ENCODE data around the gene SKP2. TPM values are rescaled to one million over a fixed set of nuclear protein-coding genes. Genes with fewer than 3 reads are reported as not detected.

Gene SKP2
- total and polyA plus RNA-seq, 5 donors from 2014 or later, result 13.9 to 22.8 (median 21.1) TPM

- DNase-seq (no peak), ATAC-seq (ENCODE audit: low read depth in 2 of 2) (no peak)
- Histone ChIP-seq H3K36me3 (ENCODE audit: control insufficient read depth, insufficient read depth, low read length) (peaks cover 64% of the 10 kb centered on the region), H3K4me3 (ENCODE audit: low read depth, low read length) (no peak overlapping the region), H3K9me3 (ENCODE audit: control insufficient read depth in 2 of 2, low read length in 2 of 2) (no peaks in the 10 kb centered on the region), H3K4me1 (ENCODE audit: control insufficient read depth, insufficient read depth, low read length, poor library complexity, severe bottlenecking) (peaks cover 12% of the 10 kb centered on the region), H3K27ac (ENCODE audit: insufficient read depth, low read length, poor library complexity, severe bottlenecking) (no peak overlapping the region), H3K27me3 (ENCODE audit: control insufficient read depth, insufficient read depth, low read length) (no peaks in the 10 kb centered on the region)
- no peak overlapping the region for H3K4me3 Mint-ChIP-seq
- H3K4me1 Mint-ChIP-seq, result peaks cover 19 to 36% (median 23%) of the 10 kb centered on the region in 4 donors
- H3K36me3 Mint-ChIP-seq, result peaks cover 57% of the 10 kb centered on the region
- H3K9me3 Mint-ChIP-seq, result no peaks in the 10 kb centered on the region
- no peak overlapping the region for H3K27ac Mint-ChIP-seq
- no peaks in the 10 kb centered on the region for H3K27me3 Mint-ChIP-seq
Observed at GRCh38 chr5:36172599-36172998, 20.7 kb downstream of the SKP2 start.

GRCh38 chr5:36173426-36173825 is 21.5 kb downstream of the SKP2 start:
- H3K27ac Mint-ChIP-seq, result no peak overlapping the region
- Histone ChIP-seq H3K27me3 (ENCODE audit: control insufficient read depth, insufficient read depth, low read length) (no peaks in the 10 kb centered on the region), H3K9me3 (ENCODE audit: control insufficient read depth in 2 of 2, low read length in 2 of 2) (no peaks in the 10 kb centered on the region), H3K36me3 (ENCODE audit: control insufficient read depth, insufficient read depth, low read length) (peaks cover 71% of the 10 kb centered on the region), H3K4me3 (ENCODE audit: low read depth, low read length) (no peak overlapping the region), H3K4me1 (ENCODE audit: control insufficient read depth, insufficient read depth, low read length, poor library complexity, severe bottlenecking) (peaks cover 6% of the 10 kb centered on the region), H3K27ac (ENCODE audit: insufficient read depth, low read length, poor library complexity, severe bottlenecking) (no peak overlapping the region)
- ATAC-seq (ENCODE audit: low read depth in 2 of 2) (no peak), DNase-seq (no peak)
- no peaks in the 10 kb centered on the region for H3K9me3 Mint-ChIP-seq
- peaks cover 12 to 30% (median 20%) of the 10 kb centered on the region in 4 donors for H3K4me1 Mint-ChIP-seq
- H3K4me3 Mint-ChIP-seq, result no peak overlapping the region
- no peaks in the 10 kb centered on the region for H3K27me3 Mint-ChIP-seq
- H3K36me3 Mint-ChIP-seq, result peaks cover 55% of the 10 kb centered on the region

- Histone ChIP-seq H3K27me3 (ENCODE audit: control insufficient read depth, insufficient read depth, low read length) (no peaks in the 10 kb centered on the region), H3K4me1 (ENCODE audit: control insufficient read depth, insufficient read depth, low read length, poor library complexity, severe bottlenecking) (no peaks in the 10 kb centered on the region), H3K36me3 (ENCODE audit: control insufficient read depth, insufficient read depth, low read length) (peaks cover 76% of the 10 kb centered on the region), H3K27ac (ENCODE audit: insufficient read depth, low read length, poor library complexity, severe bottlenecking) (no peak overlapping the region), H3K9me3 (ENCODE audit: control insufficient read depth in 2 of 2, low read length in 2 of 2) (no peaks in the 10 kb centered on the region), H3K4me3 (ENCODE audit: low read depth, low read length) (no peak overlapping the region)
- DNase-seq (no peak), ATAC-seq (ENCODE audit: low read depth in 2 of 2) (no peak)
- Mint-ChIP-seq H3K4me3 (no peak overlapping the region), H3K27ac (peak overlapping the region in 1 of 3 donors; percentile 32), H3K27me3 (no peaks in the 10 kb centered on the region), H3K36me3 (peaks cover 58% of the 10 kb centered on the region), H3K4me1 (peaks cover 8 to 23% (median 14%) of the 10 kb centered on the region in 4 donors), H3K9me3 (no peaks in the 10 kb centered on the region)
Observed at GRCh38 chr5:36174119-36174518, 22.2 kb downstream of the SKP2 start.

- Mint-ChIP-seq H3K4me3 (no peak overlapping the region), H3K9me3 (no peaks in the 10 kb centered on the region), H3K36me3 (peaks cover 62% of the 10 kb centered on the region), H3K4me1 (peaks cover 3 to 20% (median 13%) of the 10 kb centered on the region in 4 donors), H3K27ac (no peak overlapping the region), H3K27me3 (no peaks in the 10 kb centered on the region)
- no peak overlapping the region for H3K4me3 ChIP-seq (ENCODE audit: low read depth, low read length)
- H3K9me3 ChIP-seq (ENCODE audit: control insufficient read depth in 2 of 2, low read length in 2 of 2), result no peaks in the 10 kb centered on the region
- H3K27ac ChIP-seq (ENCODE audit: insufficient read depth, low read length, poor library complexity, severe bottlenecking), result no peak overlapping the region
- ATAC-seq (ENCODE audit: low read depth in 2 of 2), result no peak
- no peaks in the 10 kb centered on the region for H3K27me3 ChIP-seq (ENCODE audit: control insufficient read depth, insufficient read depth, low read length)
- peaks cover 83% of the 10 kb centered on the region for H3K36me3 ChIP-seq (ENCODE audit: control insufficient read depth, insufficient read depth, low read length)
- no peak for DNase-seq
- H3K4me1 ChIP-seq (ENCODE audit: control insufficient read depth, insufficient read depth, low read length, poor library complexity, severe bottlenecking), result no peaks in the 10 kb centered on the region
Observed at GRCh38 chr5:36175043-36175442, 23.1 kb downstream of the SKP2 start.

- Histone ChIP-seq H3K36me3 (ENCODE audit: control insufficient read depth, insufficient read depth, low read length) (peaks cover 81% of the 10 kb centered on the region), H3K27ac (ENCODE audit: insufficient read depth, low read length, poor library complexity, severe bottlenecking) (no peak overlapping the region), H3K4me1 (ENCODE audit: control insufficient read depth, insufficient read depth, low read length, poor library complexity, severe bottlenecking) (no peaks in the 10 kb centered on the region), H3K9me3 (ENCODE audit: control insufficient read depth in 2 of 2, low read length in 2 of 2) (no peaks in the 10 kb centered on the region), H3K4me3 (ENCODE audit: low read depth, low read length) (no peak overlapping the region), H3K27me3 (ENCODE audit: control insufficient read depth, insufficient read depth, low read length) (no peaks in the 10 kb centered on the region)
- ATAC-seq (ENCODE audit: low read depth in 2 of 2) (no peak), DNase-seq (no peak)
- H3K27me3 Mint-ChIP-seq, result no peaks in the 10 kb centered on the region
- peaks cover 3 to 23% (median 13%) of the 10 kb centered on the region in 4 donors for H3K4me1 Mint-ChIP-seq
- H3K4me3 Mint-ChIP-seq, result no peak overlapping the region
- peaks cover 64% of the 10 kb centered on the region for H3K36me3 Mint-ChIP-seq
- no peaks in the 10 kb centered on the region for H3K9me3 Mint-ChIP-seq
- peak overlapping the region in 2 of 3 donors; percentile 8 to 12 for H3K27ac Mint-ChIP-seq
Observed at GRCh38 chr5:36177154-36177553, 25.2 kb downstream of the SKP2 start.

- no peak overlapping the region for H3K27ac ChIP-seq (ENCODE audit: insufficient read depth, low read length, poor library complexity, severe bottlenecking)
- no peaks in the 10 kb centered on the region for H3K27me3 Mint-ChIP-seq
- H3K9me3 ChIP-seq (ENCODE audit: control insufficient read depth in 2 of 2, low read length in 2 of 2), result no peaks in the 10 kb centered on the region
- H3K4me3 ChIP-seq (ENCODE audit: low read depth, low read length), result no peak overlapping the region
- no peaks in the 10 kb centered on the region for H3K27me3 ChIP-seq (ENCODE audit: control insufficient read depth, insufficient read depth, low read length)
- no peak for ATAC-seq (ENCODE audit: low read depth in 2 of 2)
- no peaks in the 10 kb centered on the region for H3K9me3 Mint-ChIP-seq
- peaks cover 80% of the 10 kb centered on the region for H3K36me3 ChIP-seq (ENCODE audit: control insufficient read depth, insufficient read depth, low read length)
- no peaks in the 10 kb centered on the region for H3K4me1 ChIP-seq (ENCODE audit: control insufficient read depth, insufficient read depth, low read length, poor library complexity, severe bottlenecking)
- H3K27ac Mint-ChIP-seq, result no peak overlapping the region
- H3K4me1 Mint-ChIP-seq, result peaks cover 3 to 23% (median 13%) of the 10 kb centered on the region in 4 donors
- peak in 1 of 3 donors; percentile 16 for DNase-seq
- H3K4me3 Mint-ChIP-seq, result no peak overlapping the region
- H3K36me3 Mint-ChIP-seq, result peaks cover 69% of the 10 kb centered on the region
Observed at GRCh38 chr5:36177715-36178523, 26.0 kb downstream of the SKP2 start.

- Histone ChIP-seq H3K36me3 (ENCODE audit: control insufficient read depth, insufficient read depth, low read length) (peaks cover 74% of the 10 kb centered on the region), H3K27ac (ENCODE audit: insufficient read depth, low read length, poor library complexity, severe bottlenecking) (no peak overlapping the region), H3K9me3 (ENCODE audit: control insufficient read depth in 2 of 2, low read length in 2 of 2) (no peaks in the 10 kb centered on the region), H3K4me3 (ENCODE audit: low read depth, low read length) (no peak overlapping the region), H3K4me1 (ENCODE audit: control insufficient read depth, insufficient read depth, low read length, poor library complexity, severe bottlenecking) (no peaks in the 10 kb centered on the region), H3K27me3 (ENCODE audit: control insufficient read depth, insufficient read depth, low read length) (no peaks in the 10 kb centered on the region)
- Mint-ChIP-seq H3K27me3 (no peaks in the 10 kb centered on the region), H3K27ac (no peak overlapping the region), H3K4me3 (no peak overlapping the region), H3K36me3 (peaks cover 68% of the 10 kb centered on the region), H3K4me1 (peaks cover 3 to 23% (median 12%) of the 10 kb centered on the region in 4 donors), H3K9me3 (no peaks in the 10 kb centered on the region)
- ATAC-seq (ENCODE audit: low read depth in 2 of 2) (no peak), DNase-seq (no peak)
Observed at GRCh38 chr5:36178524-36178890, 26.6 kb downstream of the SKP2 start.

- no peaks in the 10 kb centered on the region for H3K27me3 ChIP-seq (ENCODE audit: control insufficient read depth, insufficient read depth, low read length)
- peak overlapping the region in 1 of 3 donors; percentile 60 for H3K27ac Mint-ChIP-seq
- H3K36me3 Mint-ChIP-seq, result peaks cover 61% of the 10 kb centered on the region
- H3K4me3 Mint-ChIP-seq, result no peak overlapping the region
- H3K27me3 Mint-ChIP-seq, result no peaks in the 10 kb centered on the region
- peaks cover 0 to 1% (median 0%) of the 10 kb centered on the region in 7 donors for H3K9me3 Mint-ChIP-seq
- H3K27ac ChIP-seq (ENCODE audit: insufficient read depth, low read length, poor library complexity, severe bottlenecking), result no peak overlapping the region
- H3K4me1 ChIP-seq (ENCODE audit: control insufficient read depth, insufficient read depth, low read length, poor library complexity, severe bottlenecking), result no peaks in the 10 kb centered on the region
- DNase-seq (no peak), ATAC-seq (ENCODE audit: low read depth in 2 of 2) (no peak)
- H3K4me3 ChIP-seq (ENCODE audit: low read depth, low read length), result no peak overlapping the region
- H3K36me3 ChIP-seq (ENCODE audit: control insufficient read depth, insufficient read depth, low read length), result peaks cover 62% of the 10 kb centered on the region
- H3K4me1 Mint-ChIP-seq, result peaks cover 3 to 17% (median 9%) of the 10 kb centered on the region in 4 donors
- no peaks in the 10 kb centered on the region for H3K9me3 ChIP-seq (ENCODE audit: control insufficient read depth in 2 of 2, low read length in 2 of 2)
Observed at GRCh38 chr5:36179950-36180349, 28.0 kb downstream of the SKP2 start.

Measured in CD4-positive, CD25-positive, alpha-beta regulatory T cell (primary cell).